OCI-LY1 (cell line): Measurements from ENCODE around the gene HUNK.

ENCODE experiments used
- H2AFZ ChIP-seq: fragments of 200-600 bp; sonication (generic), shearing (Covaris generic); 2 replicates; pipeline ENCODE4 v1.6.0; 2014; ENCODE audit warnings: antibody characterized with exemption, mild to moderate bottlenecking, low read length
- H3F3A ChIP-seq: fragments of 200-600 bp; sonication (generic), shearing (Covaris generic); 2 replicates; pipeline ENCODE4 v1.6.0; 2014; ENCODE audit warnings: mild to moderate bottlenecking, antibody characterized with exemption, low read length, moderate library complexity; ENCODE audit not compliant: insufficient read depth
- H3K27ac ChIP-seq: fragments of 200-600 bp; sonication (generic); 2 replicates; pipeline ENCODE4 v1.5.1; 2014; ENCODE audit warnings: low read length, mixed run types, mild to moderate bottlenecking, low read depth; ENCODE audit not compliant: poor library complexity, severe bottlenecking
- H3K27me3 ChIP-seq: fragments of 200-600 bp; sonication (generic); 2 replicates; pipeline ENCODE4 v1.6.0; 2014; ENCODE audit warnings: antibody characterized with exemption, mild to moderate bottlenecking, low read length, moderate library complexity; ENCODE audit not compliant: insufficient read depth
- H3K36me3 ChIP-seq: fragments of 200-600 bp; sonication (generic); 2 replicates; pipeline ENCODE4 v1.6.1; 2014; ENCODE audit warnings: mild to moderate bottlenecking, antibody characterized with exemption, low read length, moderate library complexity, mixed read lengths; ENCODE audit not compliant: insufficient read depth
- H3K4me1 ChIP-seq: fragments of 200-600 bp; sonication (generic); 2 replicates; pipeline ENCODE4 v1.5.1; 2014; ENCODE audit warnings: mild to moderate bottlenecking, low read length, moderate library complexity; ENCODE audit not compliant: insufficient read depth, severe bottlenecking
- H3K4me2 ChIP-seq: fragments of 200-600 bp; sonication (generic), shearing (Covaris generic); 2 replicates; pipeline ENCODE4 v1.6.1; 2014; ENCODE audit warnings: low read length
- H3K4me3 ChIP-seq: fragments of 200-600 bp; sonication (generic); 2 replicates; pipeline ENCODE4 v1.5.1; 2014; ENCODE audit warnings: low read length, low read depth, mild to moderate bottlenecking, mixed read lengths; ENCODE audit not compliant: poor library complexity, severe bottlenecking
- H3K79me2 ChIP-seq: fragments of 200-600 bp; shearing (Covaris generic); 2 replicates; pipeline ENCODE4 v1.6.1; 2016; ENCODE audit warnings: mixed run types, low read length, mixed read lengths; ENCODE audit not compliant: insufficient read depth
- H3K9ac ChIP-seq: fragments of 200-600 bp; sonication (generic), shearing (Covaris generic); 2 replicates; pipeline ENCODE4 v1.6.1; 2014; ENCODE audit warnings: mild to moderate bottlenecking, low read length, mixed read lengths
- H3K9me2 ChIP-seq: fragments of 200-600 bp; sonication (generic), shearing (Covaris generic); 2 replicates; pipeline ENCODE4 v1.6.1; 2014; ENCODE audit warnings: low read depth, mild to moderate bottlenecking, low read length, mixed read lengths
- H3K9me3 ChIP-seq: fragments of 200-600 bp; shearing (Covaris generic); 2 replicates; pipeline ENCODE4 v1.6.1; 2014; ENCODE audit warnings: low read length, mixed read lengths
- H4K20me1 ChIP-seq: fragments of 200-600 bp; sonication (generic), shearing (Covaris generic); 2 replicates; pipeline ENCODE4 v1.6.0; 2016; ENCODE audit warnings: mild to moderate bottlenecking, low read length; ENCODE audit not compliant: insufficient read depth
- EZH2 ChIP-seq: fragments of 200-600 bp; sonication (generic), shearing (Covaris generic); IDR thresholded peaks from 2 replicates; pipeline ENCODE4 v1.8.0; 2017; ENCODE audit warnings: borderline replicate concordance, mixed run types, mild to moderate bottlenecking, antibody characterized with exemption, low read length, moderate library complexity, mixed read lengths
- TF ChIP-seq, protein P1 (sequence below): fragments of 200-600 bp; sonication (generic), shearing (Covaris generic); IDR thresholded peaks from 2 replicates; pipeline ENCODE4 v1.5.1; 2017; ENCODE audit warnings: mild to moderate bottlenecking, antibody characterized with exemption, low read length, moderate library complexity, mixed read lengths

Gene HUNK

GRCh38 chr21:32020564-32020963, 147.7 kb downstream of the HUNK start:
- H3K27ac ChIP-seq = no peak overlapping the region
- no peaks in the 10 kb centered on the region for H3K9me3 ChIP-seq
- no peaks in the 10 kb centered on the region for H3K4me1 ChIP-seq
- H3K36me3 ChIP-seq = no peaks in the 10 kb centered on the region
- no peak overlapping the region for H3K4me3 ChIP-seq
- no peak overlapping the region for H2AFZ ChIP-seq
- TF ChIP-seq, protein P1, sequence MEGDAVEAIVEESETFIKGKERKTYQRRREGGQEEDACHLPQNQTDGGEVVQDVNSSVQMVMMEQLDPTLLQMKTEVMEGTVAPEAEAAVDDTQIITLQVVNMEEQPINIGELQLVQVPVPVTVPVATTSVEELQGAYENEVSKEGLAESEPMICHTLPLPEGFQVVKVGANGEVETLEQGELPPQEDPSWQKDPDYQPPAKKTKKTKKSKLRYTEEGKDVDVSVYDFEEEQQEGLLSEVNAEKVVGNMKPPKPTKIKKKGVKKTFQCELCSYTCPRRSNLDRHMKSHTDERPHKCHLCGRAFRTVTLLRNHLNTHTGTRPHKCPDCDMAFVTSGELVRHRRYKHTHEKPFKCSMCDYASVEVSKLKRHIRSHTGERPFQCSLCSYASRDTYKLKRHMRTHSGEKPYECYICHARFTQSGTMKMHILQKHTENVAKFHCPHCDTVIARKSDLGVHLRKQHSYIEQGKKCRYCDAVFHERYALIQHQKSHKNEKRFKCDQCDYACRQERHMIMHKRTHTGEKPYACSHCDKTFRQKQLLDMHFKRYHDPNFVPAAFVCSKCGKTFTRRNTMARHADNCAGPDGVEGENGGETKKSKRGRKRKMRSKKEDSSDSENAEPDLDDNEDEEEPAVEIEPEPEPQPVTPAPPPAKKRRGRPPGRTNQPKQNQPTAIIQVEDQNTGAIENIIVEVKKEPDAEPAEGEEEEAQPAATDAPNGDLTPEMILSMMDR = no peak
- TF ChIP-seq EZH2 = no peak
- H3K4me2 ChIP-seq = no peak overlapping the region
- H4K20me1 ChIP-seq = no peaks in the 10 kb centered on the region
- H3K9me2 ChIP-seq = no peaks in the 10 kb centered on the region
- no peak overlapping the region for H3K9ac ChIP-seq
- no peaks in the 10 kb centered on the region for H3F3A ChIP-seq
- no peaks in the 10 kb centered on the region for H3K79me2 ChIP-seq
- H3K27me3 ChIP-seq = peaks cover 5% of the 10 kb centered on the region; the same call in 1 of the 2 replicates

- Histone ChIP-seq H3F3A (no peaks in the 10 kb centered on the region), H3K27ac (no peak overlapping the region), H3K9me2 (no peaks in the 10 kb centered on the region), H3K4me3 (no peak overlapping the region), H3K36me3 (no peaks in the 10 kb centered on the region), H3K9ac (no peak overlapping the region), H3K4me2 (no peak overlapping the region), H4K20me1 (no peaks in the 10 kb centered on the region), H3K9me3 (no peaks in the 10 kb centered on the region), H2AFZ (no peak overlapping the region), H3K79me2 (no peaks in the 10 kb centered on the region), H3K4me1 (no peaks in the 10 kb centered on the region), H3K27me3 (peaks cover 5% of the 10 kb centered on the region; the same call in 1 of the 2 replicates)
- TF ChIP-seq, protein P1 = no peak
- no peak for TF ChIP-seq EZH2
These were observed 148.6 kb downstream of the HUNK start for GRCh38 chr21:32021319-32021994.

GRCh38 chr21:32022146-32022545, 149.3 kb downstream of the HUNK start:
- H3K4me3 ChIP-seq = no peak overlapping the region
- no peaks in the 10 kb centered on the region for H4K20me1 ChIP-seq
- no peaks in the 10 kb centered on the region for H3K9me3 ChIP-seq
- no peaks in the 10 kb centered on the region for H3F3A ChIP-seq
- no peak overlapping the region for H2AFZ ChIP-seq
- H3K79me2 ChIP-seq = no peaks in the 10 kb centered on the region
- no peak overlapping the region for H3K9ac ChIP-seq
- H3K27ac ChIP-seq = no peak overlapping the region
- H3K27me3 ChIP-seq = peaks cover 5% of the 10 kb centered on the region; the same call in 1 of the 2 replicates
- TF ChIP-seq, protein P1 = no peak
- TF ChIP-seq EZH2 = no peak
- H3K36me3 ChIP-seq = no peaks in the 10 kb centered on the region
- no peaks in the 10 kb centered on the region for H3K4me1 ChIP-seq
- no peaks in the 10 kb centered on the region for H3K9me2 ChIP-seq
- no peak overlapping the region for H3K4me2 ChIP-seq
